GM12892 (cell line): Measurements from ENCODE around the gene SALL1.

Experiments
- POLR2A ChIP-seq: IDR thresholded peaks from 2 replicates; pipeline ENCODE4 v1.6.1; 2011; ENCODE audit warnings: low read depth, low read length, control low read depth
- POLR2AphosphoS5 ChIP-seq: IDR thresholded peaks from 2 replicates; pipeline ENCODE4 v1.6.1; 2011; ENCODE audit warnings: low read depth, low read length, control low read depth
- TAF1 ChIP-seq: IDR thresholded peaks from 2 replicates; pipeline ENCODE4 v1.6.1; 2011; ENCODE audit warnings: low read depth, mild to moderate bottlenecking, control low read depth, low read length, borderline replicate concordance

DNA sequence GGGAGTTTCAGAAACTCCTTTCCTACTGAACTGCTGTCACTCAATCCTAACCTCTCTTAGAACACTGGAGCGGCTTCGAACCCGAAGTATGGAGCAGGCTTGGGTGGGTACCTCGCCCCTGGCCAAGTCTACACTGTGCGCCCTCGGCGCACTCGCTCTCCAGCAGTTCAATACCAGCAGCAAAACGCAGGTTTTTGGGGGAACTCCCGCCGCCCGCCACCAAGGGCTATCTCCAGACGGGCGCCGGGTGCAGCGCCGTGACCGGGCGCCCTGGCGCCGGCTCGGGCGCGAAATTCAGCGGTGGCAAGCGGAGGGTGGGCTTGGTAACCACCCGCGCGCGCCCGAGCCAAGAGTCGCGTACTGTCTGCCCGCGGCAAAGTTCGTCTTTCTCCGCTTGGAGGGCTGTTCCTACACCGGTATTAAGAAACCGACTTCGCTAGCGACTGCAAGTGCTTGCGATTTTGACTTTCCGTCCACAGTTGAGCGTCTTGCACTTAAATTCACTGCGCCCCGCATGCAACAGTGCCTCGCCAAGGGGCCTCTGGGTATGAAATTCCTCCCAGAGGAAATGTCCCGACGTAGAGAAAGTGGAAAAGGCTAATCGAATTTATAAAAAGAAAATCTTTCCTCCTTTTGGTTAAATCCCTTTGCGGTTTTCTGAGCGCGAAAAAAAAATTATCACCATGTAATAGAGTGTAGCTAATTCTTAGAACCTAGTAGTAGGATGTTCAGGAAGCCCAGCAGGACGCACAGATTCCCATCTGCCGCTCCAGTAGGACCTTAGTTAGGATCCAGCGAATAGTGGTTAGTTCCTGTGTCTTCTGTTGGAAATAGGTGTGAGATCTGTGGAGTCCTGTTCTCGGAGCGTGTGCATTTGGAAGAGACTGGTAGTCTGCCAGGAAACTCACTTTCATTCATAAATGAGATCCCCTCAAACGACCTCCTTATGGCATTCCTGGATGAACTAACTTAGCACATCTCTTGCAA lies 5.0 kb upstream of the SALL1 start:
- TF ChIP-seq POLR2A = no peak
- TF ChIP-seq TAF1 = no peak
- no peak for TF ChIP-seq POLR2AphosphoS5
